Measurements from ENCODE around the gene GRAP. TPM values are rescaled to one million over a fixed set of nuclear protein-coding genes. Genes with fewer than 3 reads are reported as not detected.
"Not testable (repeated sequence)": the region's sequence is repeated elsewhere in the genome, so short reads cannot be mapped to it uniquely, and the experiment has no call there.

The GRAP gene
- total RNA-seq, 2 experiments from 2014 or later: 11.9 to 12.2 TPM

DNA sequence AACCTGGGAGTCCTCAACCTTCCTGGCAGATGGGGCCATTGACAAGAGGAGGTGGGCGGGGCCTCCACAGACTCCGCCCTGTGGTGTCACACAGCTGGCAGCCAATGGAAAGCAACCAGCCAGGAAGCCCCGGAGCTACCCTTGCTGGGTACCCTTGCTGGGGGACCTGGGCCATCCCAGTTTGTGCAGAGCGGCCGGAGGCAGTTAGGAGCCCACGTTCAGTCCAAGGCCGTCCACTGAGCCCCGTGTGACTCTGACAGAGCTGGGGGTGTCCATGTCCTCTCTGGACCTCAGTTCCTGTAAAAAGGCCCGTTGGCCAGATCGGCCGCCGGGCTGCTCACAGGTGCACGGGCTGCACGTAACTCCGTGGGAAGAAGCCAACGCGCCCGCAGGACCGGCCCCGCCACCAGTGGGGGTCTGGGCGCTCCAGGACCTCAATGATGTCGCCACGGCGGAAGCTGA, 25.1 kb downstream of the GRAP start:
- Mint-ChIP-seq H3K9me3 (no peaks in the 10 kb centered on the region), H3K27me3 (no peaks in the 10 kb centered on the region), H3K4me1 (ENCODE audit: low read depth) (peaks cover 20% of the 10 kb centered on the region), H3K27ac (no peak overlapping the region), H3K36me3 (ENCODE audit: low read depth) (peaks cover 13% of the 10 kb centered on the region), H3K4me3 (no peak overlapping the region)
- ChIA-PET CTCF (interaction anchor here (2.1 kb wide), 1 partner anchor 61 kb away, joined by 8 read pairs; no protein-coding TSS in a partner anchor), POLR2A (interaction anchor here (0.6 to 1.3 kb wide), 3 partner anchors 17 to 88 kb away, joined by 3 to 6 read pairs (median 3); partner anchors contain the start of gene FAM83G)
- intact Hi-C loops (cut with micrococcal nuclease): no loop called here
- no peak for TF ChIP-seq CTCF (IDR thresholded peaks at IDR 0.05)
- ATAC-seq (no peak), DNase-seq (peak; percentile 68)

DNA sequence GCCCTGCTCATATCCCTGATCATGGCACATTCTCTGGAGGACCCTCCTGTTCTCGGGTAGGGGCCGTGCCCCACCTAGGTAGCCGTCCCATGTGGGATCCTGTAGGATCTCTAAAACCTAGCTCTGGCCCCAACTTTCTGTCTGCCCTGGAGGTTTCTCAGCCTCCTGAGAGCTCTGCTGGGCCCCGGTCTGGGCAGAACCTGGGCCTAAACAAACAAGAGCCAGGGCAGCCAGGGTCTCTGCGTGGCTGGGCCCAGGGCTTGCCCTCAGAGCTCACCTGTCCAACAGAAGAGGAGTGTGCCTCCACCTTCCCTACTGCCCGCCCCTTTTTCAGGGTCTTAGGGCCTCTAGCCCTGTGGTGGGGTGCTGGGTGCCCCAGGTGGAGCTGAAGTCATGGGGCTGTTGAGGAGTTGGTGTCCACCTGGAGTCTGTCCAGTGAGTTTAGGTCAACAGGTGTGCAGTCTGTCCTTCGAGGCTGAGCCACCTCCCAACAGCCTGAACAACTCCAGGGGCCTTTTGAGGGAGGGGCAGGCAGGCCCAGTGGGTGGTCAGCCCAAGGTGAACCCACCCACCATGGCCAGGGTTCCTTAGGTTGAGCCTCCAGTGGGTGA, 25.6 kb downstream of the GRAP start:
- H3K4me3 Mint-ChIP-seq: not testable (repeated sequence)

GRCh38 chr17:19020016-19020415, 26.7 kb downstream of the GRAP start:
- POLR2A ChIA-PET: interaction anchor here (1.6 kb wide), 1 partner anchor 20 kb away, joined by 3 read pairs; no protein-coding TSS in a partner anchor

More for the DNA sequence above, 25.6 kb downstream of the GRAP start:
- Mint-ChIP-seq H3K27ac (peak overlapping the region; percentile 34), H3K36me3 (ENCODE audit: low read depth) (peaks cover 13% of the 10 kb centered on the region), H3K4me1 (ENCODE audit: low read depth) (peaks cover 20% of the 10 kb centered on the region)
- ChIA-PET CTCF (interaction anchor here (2.1 kb wide), 1 partner anchor 60 kb away, joined by 8 read pairs; no protein-coding TSS in a partner anchor), POLR2A (interaction anchor here (0.6 kb wide), 1 partner anchor 87 kb away, joined by 3 read pairs; no protein-coding TSS in a partner anchor)
- ATAC-seq; DNase-seq; H3K27me3 Mint-ChIP-seq; H3K9me3 Mint-ChIP-seq; intact Hi-C loops (cut with micrococcal nuclease): not testable (repeated sequence)

GRCh38 chr17:19019041-19019941, 27.5 kb downstream of the GRAP start:
- no peak for DNase-seq
- CTCF ChIA-PET: interaction anchor here (1.5 kb wide), 1 partner anchor 58 kb away, joined by 6 read pairs; no protein-coding TSS in a partner anchor
- intact Hi-C loops (cut with micrococcal nuclease): no loop called here

More at GRCh38 chr17:19020016-19020415, 26.7 kb downstream of the GRAP start:
- Mint-ChIP-seq H3K27ac (no peak overlapping the region), H3K4me3 (no peak overlapping the region), H3K4me1 (ENCODE audit: low read depth) (peaks cover 20% of the 10 kb centered on the region), H3K36me3 (ENCODE audit: low read depth) (peaks cover 13% of the 10 kb centered on the region), H3K27me3 (no peaks in the 10 kb centered on the region), H3K9me3 (no peaks in the 10 kb centered on the region)
- intact Hi-C loops (cut with micrococcal nuclease): no loop called here
- ATAC-seq (no peak), DNase-seq (no peak)
- TF ChIP-seq CTCF (IDR thresholded peaks at IDR 0.05): no peak
- CTCF ChIA-PET: interaction anchor here (0.9 kb wide), 2 partner anchors 57 to 59 kb away, joined by 3 read pairs; no protein-coding TSS in a partner anchor

More at GRCh38 chr17:19019041-19019941, 27.5 kb downstream of the GRAP start:
- no peak for TF ChIP-seq CTCF (IDR thresholded peaks at IDR 0.05)
- H3K27ac Mint-ChIP-seq: no peak overlapping the region
- no peak for ATAC-seq
- H3K36me3 Mint-ChIP-seq (ENCODE audit: low read depth): peaks cover 9% of the 10 kb centered on the region
- peaks cover 13% of the 10 kb centered on the region for H3K4me1 Mint-ChIP-seq (ENCODE audit: low read depth)
- no peak overlapping the region for H3K4me3 Mint-ChIP-seq
- POLR2A ChIA-PET: interaction anchor here (0.5 to 1.6 kb wide), 3 partner anchors 15 to 330 kb away, joined by 3 to 7 read pairs (median 3); partner anchors contain the start of gene FAM83G
- H3K9me3 Mint-ChIP-seq: no peaks in the 10 kb centered on the region
- no peaks in the 10 kb centered on the region for H3K27me3 Mint-ChIP-seq

Data from activated CD8-positive, alpha-beta T cell treated with anti-CD3 and anti-CD28 coated beads for 36 hours (primary cell).